ENCODE results near the gene NF1. TPM values are rescaled to one million over a fixed set of nuclear protein-coding genes. Genes with fewer than 3 reads are reported as not detected.

NF1 gene
- total RNA-seq, 4 donors from 2014 or later: 23.6 to 47.3 (median 32.0) TPM

- peaks cover 0 to 6% of the 10 kb centered on the region in 2 donors for H3K36me3 ChIP-seq
- no peak overlapping the region for H3K4me3 ChIP-seq
- in situ Hi-C loops (cut with MboI; ENCODE audit: low sequenced_read_pairs in 4 of 4): no loop called here
- intact Hi-C loops (cut with DNase I; ENCODE audit: low total_unique reads): no loop called here
- no peaks in the 10 kb centered on the region for H3K27me3 ChIP-seq
- no peak for TF ChIP-seq POLR2A (IDR thresholded peaks at IDR 0.05)
- no peak for TF ChIP-seq CTCF (IDR thresholded peaks at IDR 0.05 in 4 of 5, conservative IDR thresholded peaks at IDR 0.05 in 1 of 5)
- no peak overlapping the region for H3K27ac ChIP-seq
- no peak for ATAC-seq
- no peaks in the 10 kb centered on the region for H3K9me3 ChIP-seq
- H3K4me1 ChIP-seq: peaks cover 0 to 8% of the 10 kb centered on the region in 2 donors
- no peak for DNase-seq
Measured at GRCh38 chr17:31250229-31250628, 155.5 kb downstream of the NF1 start.

GRCh38 chr17:31251105-31251969 is 156.6 kb downstream of the NF1 start:
- ATAC-seq (no peak), DNase-seq (no peak)
- Histone ChIP-seq H3K27me3 (no peaks in the 10 kb centered on the region), H3K4me1 (peaks cover 0 to 8% of the 10 kb centered on the region in 2 donors), H3K36me3 (no peaks in the 10 kb centered on the region), H3K27ac (peak overlapping the region in 2 of 4 donors; percentile 15), H3K4me3 (no peak overlapping the region), H3K9me3 (no peaks in the 10 kb centered on the region)
- in situ Hi-C loops (cut with MboI; ENCODE audit: low sequenced_read_pairs in 4 of 4): no loop called here
- intact Hi-C loops (cut with DNase I; ENCODE audit: low total_unique reads): no loop called here
- TF ChIP-seq CTCF (IDR thresholded peaks at IDR 0.05 in 4 of 5, conservative IDR thresholded peaks at IDR 0.05 in 1 of 5) (no peak), POLR2A (IDR thresholded peaks at IDR 0.05) (no peak)

GRCh38 chr17:31251970-31252328 is 157.2 kb downstream of the NF1 start:
- intact Hi-C loops (cut with DNase I; ENCODE audit: low total_unique reads) (no loop called here), in situ Hi-C loops (cut with MboI; ENCODE audit: low sequenced_read_pairs in 4 of 4) (no loop called here)
- no peak overlapping the region for H3K4me3 ChIP-seq
- H3K9me3 ChIP-seq: no peaks in the 10 kb centered on the region
- H3K27ac ChIP-seq: no peak overlapping the region
- TF ChIP-seq POLR2A (IDR thresholded peaks at IDR 0.05) (no peak), CTCF (IDR thresholded peaks at IDR 0.05 in 4 of 5, conservative IDR thresholded peaks at IDR 0.05 in 1 of 5) (no peak)
- no peaks in the 10 kb centered on the region for H3K27me3 ChIP-seq
- DNase-seq (no peak), ATAC-seq (no peak)
- peaks cover 0 to 8% of the 10 kb centered on the region in 2 donors for H3K4me1 ChIP-seq
- no peaks in the 10 kb centered on the region for H3K36me3 ChIP-seq

- Histone ChIP-seq H3K4me3 (no peak overlapping the region), H3K27me3 (no peaks in the 10 kb centered on the region), H3K27ac (no peak overlapping the region), H3K4me1 (peaks cover 0 to 8% of the 10 kb centered on the region in 2 donors), H3K9me3 (no peaks in the 10 kb centered on the region), H3K36me3 (no peaks in the 10 kb centered on the region)
- intact Hi-C loops (cut with DNase I; ENCODE audit: low total_unique reads): no loop called here
- ATAC-seq (no peak), DNase-seq (no peak)
- in situ Hi-C loops (cut with MboI; ENCODE audit: low sequenced_read_pairs in 4 of 4): no loop called here
- TF ChIP-seq POLR2A (IDR thresholded peaks at IDR 0.05) (no peak), CTCF (IDR thresholded peaks at IDR 0.05 in 4 of 5, conservative IDR thresholded peaks at IDR 0.05 in 1 of 5) (no peak)
Measured at GRCh38 chr17:31252741-31253140, 158.0 kb downstream of the NF1 start.
